Measurements from ENCODE around the gene ADAM19. TPM values are rescaled to one million over a fixed set of nuclear protein-coding genes. Genes with fewer than 3 reads are reported as not detected.

The ADAM19 gene
- total RNA-seq, 4 donors from 2014 or later: 6.4 to 15.2 (median 10.0) TPM

- H3K27me3 ChIP-seq: no peaks in the 10 kb centered on the region
- peaks cover 0 to 7% of the 10 kb centered on the region in 2 donors for H3K36me3 ChIP-seq
- no peak overlapping the region for H3K4me3 ChIP-seq (replicated peaks in 1 of 3)
- DNase-seq: no peak
- H3K4me1 ChIP-seq: no peaks in the 10 kb centered on the region
- TF ChIP-seq CTCF (IDR thresholded peaks at IDR 0.05): no peak
- H3K27ac ChIP-seq: no peak overlapping the region
- H3K9me3 ChIP-seq: no peaks in the 10 kb centered on the region
- intact Hi-C loops (cut with DNase I): no loop called here
- 86 to 94% methylated on average over 3 of the region's 3 CpGs for WGBS, 2 donors
Observed at GRCh38 chr5:157487358-157487757, 88.2 kb downstream of the ADAM19 start.

GRCh38 chr5:157486861-157487260 is 88.7 kb downstream of the ADAM19 start:
- no peaks in the 10 kb centered on the region for H3K9me3 ChIP-seq
- intact Hi-C loops (cut with DNase I): no loop called here
- H3K27ac ChIP-seq: no peak overlapping the region
- H3K27me3 ChIP-seq: no peaks in the 10 kb centered on the region
- no peaks in the 10 kb centered on the region for H3K4me1 ChIP-seq
- H3K4me3 ChIP-seq (replicated peaks in 1 of 3): no peak overlapping the region
- peaks cover 0 to 7% of the 10 kb centered on the region in 2 donors for H3K36me3 ChIP-seq
- WGBS, 2 donors: 75 to 84% methylated on average over 3 of the region's 3 CpGs
- TF ChIP-seq POLR2A (IDR thresholded peaks at IDR 0.05) (no peak), CTCF (IDR thresholded peaks at IDR 0.05) (no peak)
- DNase-seq: no peak

- peaks cover 0 to 2% of the 10 kb centered on the region in 2 donors for H3K36me3 ChIP-seq
- TF ChIP-seq POLR2A (IDR thresholded peaks at IDR 0.05) (no peak), CTCF (IDR thresholded peaks at IDR 0.05) (no peak)
- intact Hi-C loops (cut with DNase I): no loop called here
Observed at GRCh38 chr5:157486221-157486681, 89.3 kb downstream of the ADAM19 start.

GRCh38 chr5:157485811-157486210 is 89.8 kb downstream of the ADAM19 start:
- TF ChIP-seq CTCF (IDR thresholded peaks at IDR 0.05) (no peak), POLR2A (IDR thresholded peaks at IDR 0.05) (no peak)
- H3K36me3 ChIP-seq: no peaks in the 10 kb centered on the region
- WGBS, 2 donors: 98 to 100% methylated on average over 3 of the region's 3 CpGs
- H3K27ac ChIP-seq: no peak overlapping the region
- no peaks in the 10 kb centered on the region for H3K9me3 ChIP-seq
- no peaks in the 10 kb centered on the region for H3K4me1 ChIP-seq
- intact Hi-C loops (cut with DNase I): no loop called here
- DNase-seq: no peak
- no peak overlapping the region for H3K4me3 ChIP-seq (replicated peaks in 1 of 3)
- no peaks in the 10 kb centered on the region for H3K27me3 ChIP-seq

More at GRCh38 chr5:157486221-157486681, 89.3 kb downstream of the ADAM19 start:
- no peak overlapping the region for H3K4me3 ChIP-seq (replicated peaks in 1 of 3)
- no peaks in the 10 kb centered on the region for H3K4me1 ChIP-seq
- H3K27me3 ChIP-seq: no peaks in the 10 kb centered on the region
- no peaks in the 10 kb centered on the region for H3K9me3 ChIP-seq
- H3K27ac ChIP-seq: no peak overlapping the region
- DNase-seq: no peak
- WGBS, 2 donors: 87 to 90% methylated on average over 5 to 6 of the region's 8 CpGs

- Histone ChIP-seq H3K4me3 (replicated peaks in 1 of 3) (no peak overlapping the region), H3K27ac (no peak overlapping the region), H3K4me1 (no peaks in the 10 kb centered on the region), H3K9me3 (no peaks in the 10 kb centered on the region), H3K27me3 (no peaks in the 10 kb centered on the region), H3K36me3 (no peaks in the 10 kb centered on the region)
- TF ChIP-seq CTCF (IDR thresholded peaks at IDR 0.05): no peak
- TF ChIP-seq POLR2A (IDR thresholded peaks at IDR 0.05): no peak
- intact Hi-C loops (cut with DNase I): no loop called here
- WGBS, 2 donors: 94 to 95% methylated on average over 2 of the region's 2 CpGs
- no peak for DNase-seq
Observed at GRCh38 chr5:157485340-157485739, 90.2 kb downstream of the ADAM19 start.
